Sigmoid colon (tissue), 4 donors: ENCODE measurements around the gene ACIN1.
A peak's percentile ranks its signal among the peaks of the same experiment; 100 is the strongest.

Experiments
- CTCF ChIP-seq, 4 experiments: fragments of 450-650 bp in 3 of 4; fragments of 200-600 bp in 1 of 4; IDR thresholded peaks; one replicate each; pipeline ENCODE4 v1.5.1; 2016 to 2019; ENCODE audit warnings: antibody characterized with exemption in 4 of 4, mild to moderate bottlenecking in 3 of 4, moderate library complexity in 2 of 4
- EP300 ChIP-seq, 4 donors: sonication (generic); formaldehyde crosslinking; IDR thresholded peaks; one replicate each; pipeline ENCODE4 v1.6.1; 2017; ENCODE audit warnings: antibody characterized with exemption in 4 of 4
- POLR2A ChIP-seq, 2 donors: fragments of 450-650 bp; IDR thresholded peaks; one replicate each; pipeline ENCODE4 v1.6.1; 2016; ENCODE audit warnings: antibody characterized with exemption in 2 of 2, mild to moderate bottlenecking in 2 of 2, moderate library complexity in 2 of 2
- POLR2AphosphoS5 ChIP-seq, 4 donors: sonication (generic); formaldehyde crosslinking; IDR thresholded peaks; one replicate each; pipeline ENCODE4 v1.6.1; 2017; ENCODE audit warnings: antibody characterized with exemption in 4 of 4

GRCh38 chr14:23076785-23077408 is 18.0 kb downstream of the ACIN1 start:
- TF ChIP-seq EP300 (IDR thresholded peaks at IDR 0.05) (no peak), CTCF (IDR thresholded peaks at IDR 0.05) (peak in 2 of 4 experiments; percentile 32 to 55), POLR2A (IDR thresholded peaks at IDR 0.05) (no peak), POLR2AphosphoS5 (IDR thresholded peaks at IDR 0.05) (no peak)
